ENCODE results near the gene MAP2K2.
"Not testable (repeated sequence)": the region's sequence is repeated elsewhere in the genome, so short reads cannot be mapped to it uniquely, and the experiment has no call there.

- not testable (repeated sequence) for TF ChIP-seq POLR2AphosphoS5 (IDR thresholded peaks at IDR 0.05; ENCODE audit: insufficient read depth, low read depth, low read length); CTCF (IDR thresholded peaks at IDR 0.05; ENCODE audit: extremely low read depth in 1 of 2, insufficient read depth in 1 of 2, low read depth in 1 of 2, low read length in 2 of 2); EZH2 (IDR thresholded peaks at IDR 0.05; ENCODE audit: borderline replicate concordance, low read depth, low read length, severe bottlenecking); MYC (IDR thresholded peaks at IDR 0.05; ENCODE audit: low read depth, low read length)
These were observed 3.4 kb upstream of the MAP2K2 start for GRCh38 chr19:4127322-4127721.

Measured in endothelial cell of umbilical vein (primary cell).